ENCODE results near the gene CCDC3. TPM values are rescaled to one million over a fixed set of nuclear protein-coding genes. Genes with fewer than 3 reads are reported as not detected.

Gene CCDC3
- total and polyA plus RNA-seq, 3 donors from 2014 or later, result 30.6 to 35.5 (median 33.3) TPM

GRCh38 chr10:12981570-12981969 is 19.9 kb downstream of the CCDC3 start:
- 80 to 90% methylated on average over 4 of the region's 4 CpGs for WGBS, 2 donors

DNA sequence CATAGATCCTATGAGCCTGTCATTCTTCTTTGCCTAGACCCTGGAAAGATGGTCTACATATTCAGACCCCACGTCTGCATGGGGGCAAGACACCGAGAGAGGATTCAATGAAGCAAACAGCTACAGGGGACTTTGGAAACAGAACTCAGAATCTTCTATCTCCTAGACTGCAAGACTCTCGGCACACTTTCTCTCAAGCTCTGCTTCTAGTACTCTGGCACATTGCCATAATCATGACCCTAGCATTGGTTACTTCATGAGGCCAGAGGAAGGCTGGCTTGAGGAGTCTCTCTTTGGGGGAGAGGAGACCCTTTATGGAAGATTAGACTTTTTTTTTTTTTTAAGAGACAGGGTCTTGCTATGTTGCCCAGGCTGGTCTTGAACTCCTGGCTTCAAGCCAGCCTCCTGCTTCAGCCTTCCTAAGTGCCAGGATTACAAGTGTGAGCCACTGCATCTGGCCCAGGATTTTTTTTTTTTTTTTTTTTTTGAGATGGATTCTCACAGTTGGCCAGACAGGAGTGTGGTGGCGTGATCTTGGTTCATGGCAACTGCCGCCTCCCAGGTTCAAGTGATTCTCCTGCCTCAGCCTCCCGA is 20.7 kb downstream of the CCDC3 start:
- Histone ChIP-seq H3K9me3 (no peaks in the 10 kb centered on the region), H3K4me1 (peaks cover 8% of the 10 kb centered on the region), H3K36me3 (ENCODE audit: low read depth, missing control alignments) (no peaks in the 10 kb centered on the region), H3K4me3 (no peak overlapping the region), H3K27ac (no peak overlapping the region), H3K27me3 (no peaks in the 10 kb centered on the region)
- TF ChIP-seq, protein P1, sequence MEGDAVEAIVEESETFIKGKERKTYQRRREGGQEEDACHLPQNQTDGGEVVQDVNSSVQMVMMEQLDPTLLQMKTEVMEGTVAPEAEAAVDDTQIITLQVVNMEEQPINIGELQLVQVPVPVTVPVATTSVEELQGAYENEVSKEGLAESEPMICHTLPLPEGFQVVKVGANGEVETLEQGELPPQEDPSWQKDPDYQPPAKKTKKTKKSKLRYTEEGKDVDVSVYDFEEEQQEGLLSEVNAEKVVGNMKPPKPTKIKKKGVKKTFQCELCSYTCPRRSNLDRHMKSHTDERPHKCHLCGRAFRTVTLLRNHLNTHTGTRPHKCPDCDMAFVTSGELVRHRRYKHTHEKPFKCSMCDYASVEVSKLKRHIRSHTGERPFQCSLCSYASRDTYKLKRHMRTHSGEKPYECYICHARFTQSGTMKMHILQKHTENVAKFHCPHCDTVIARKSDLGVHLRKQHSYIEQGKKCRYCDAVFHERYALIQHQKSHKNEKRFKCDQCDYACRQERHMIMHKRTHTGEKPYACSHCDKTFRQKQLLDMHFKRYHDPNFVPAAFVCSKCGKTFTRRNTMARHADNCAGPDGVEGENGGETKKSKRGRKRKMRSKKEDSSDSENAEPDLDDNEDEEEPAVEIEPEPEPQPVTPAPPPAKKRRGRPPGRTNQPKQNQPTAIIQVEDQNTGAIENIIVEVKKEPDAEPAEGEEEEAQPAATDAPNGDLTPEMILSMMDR (IDR thresholded peaks at IDR 0.05), result no peak
- TF ChIP-seq POLR2A (IDR thresholded peaks at IDR 0.05), result no peak
- WGBS, 2 donors, result 73 to 79% methylated on average over 6 of the region's 6 CpGs
- intact Hi-C loops (cut with DNase I; ENCODE audit: low total_unique reads), result no loop called here
- DNase-seq, result no peak

More at GRCh38 chr10:12981570-12981969, 19.9 kb downstream of the CCDC3 start:
- H3K27ac ChIP-seq, result no peak overlapping the region
- no peak for DNase-seq
- peaks cover 8% of the 10 kb centered on the region for H3K4me1 ChIP-seq
- intact Hi-C loops (cut with DNase I; ENCODE audit: low total_unique reads), result no loop called here
- no peaks in the 10 kb centered on the region for H3K27me3 ChIP-seq
- no peaks in the 10 kb centered on the region for H3K9me3 ChIP-seq
- no peaks in the 10 kb centered on the region for H3K36me3 ChIP-seq (ENCODE audit: low read depth, missing control alignments)
- TF ChIP-seq, protein P1 (IDR thresholded peaks at IDR 0.05), result no peak
- TF ChIP-seq POLR2A (IDR thresholded peaks at IDR 0.05), result no peak
- H3K4me3 ChIP-seq, result no peak overlapping the region

DNA sequence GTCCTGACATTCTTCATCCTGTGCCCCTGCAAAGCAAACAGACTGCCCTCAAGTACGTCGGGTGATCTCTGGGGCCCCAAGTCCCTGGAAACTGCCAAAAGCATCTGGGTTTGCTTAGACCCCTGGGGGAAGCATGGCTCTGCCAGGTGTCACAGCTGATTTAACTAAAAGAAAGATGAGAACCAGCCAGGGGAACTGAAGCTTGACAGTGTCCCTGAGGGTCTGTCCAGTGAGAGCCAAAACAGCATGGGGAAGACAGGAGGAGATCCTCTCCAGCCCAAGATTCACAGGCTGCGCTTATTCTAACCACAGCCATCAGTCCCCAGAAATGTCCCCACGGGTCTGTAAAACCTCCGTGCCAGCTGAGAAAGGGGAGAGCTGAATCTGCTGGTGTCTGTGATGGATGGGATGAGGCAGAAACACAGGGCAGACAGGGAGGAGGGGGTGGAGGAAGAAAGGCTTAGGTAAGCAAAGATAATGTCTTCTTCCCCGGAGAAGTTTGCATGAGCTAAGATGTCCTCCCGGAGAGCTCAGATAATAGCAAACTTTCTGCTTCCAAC is 21.3 kb downstream of the CCDC3 start:
- Histone ChIP-seq H3K36me3 (ENCODE audit: low read depth, missing control alignments) (no peaks in the 10 kb centered on the region), H3K27ac (no peak overlapping the region), H3K4me3 (no peak overlapping the region), H3K9me3 (no peaks in the 10 kb centered on the region), H3K4me1 (peaks cover 8% of the 10 kb centered on the region), H3K27me3 (no peaks in the 10 kb centered on the region)
- 50 to 62% methylated on average over 7 of the region's 7 CpGs for WGBS, 2 donors
- no peak for TF ChIP-seq POLR2A (IDR thresholded peaks at IDR 0.05)
- TF ChIP-seq, protein P1 (IDR thresholded peaks at IDR 0.05), result no peak
- DNase-seq, result no peak
- intact Hi-C loops (cut with DNase I; ENCODE audit: low total_unique reads), result no loop called here

- WGBS, 2 donors, result 98% methylated on average over 4 of the region's 4 CpGs
- TF ChIP-seq, protein P1 (IDR thresholded peaks at IDR 0.05), result no peak
- intact Hi-C loops (cut with DNase I; ENCODE audit: low total_unique reads), result no loop called here
These were observed 22.6 kb downstream of the CCDC3 start for GRCh38 chr10:12978891-12979290.

GRCh38 chr10:12975906-12976305 is 25.6 kb downstream of the CCDC3 start:
- 88 to 92% methylated on average over 5 of the region's 5 CpGs for WGBS, 2 donors
- Histone ChIP-seq H3K9me3 (no peaks in the 10 kb centered on the region), H3K27me3 (no peaks in the 10 kb centered on the region), H3K4me1 (peaks cover 8% of the 10 kb centered on the region), H3K27ac (no peak overlapping the region), H3K4me3 (no peak overlapping the region), H3K36me3 (ENCODE audit: low read depth, missing control alignments) (no peaks in the 10 kb centered on the region)
- TF ChIP-seq POLR2A (IDR thresholded peaks at IDR 0.05), result no peak
- TF ChIP-seq, protein P1 (IDR thresholded peaks at IDR 0.05), result no peak
- no peak for DNase-seq
- intact Hi-C loops (cut with DNase I; ENCODE audit: low total_unique reads), result no loop called here

More at GRCh38 chr10:12978891-12979290, 22.6 kb downstream of the CCDC3 start:
- Histone ChIP-seq H3K36me3 (ENCODE audit: low read depth, missing control alignments) (no peaks in the 10 kb centered on the region), H3K9me3 (no peaks in the 10 kb centered on the region), H3K4me3 (no peak overlapping the region), H3K4me1 (peaks cover 8% of the 10 kb centered on the region), H3K27ac (no peak overlapping the region), H3K27me3 (no peaks in the 10 kb centered on the region)
- DNase-seq, result no peak
